Ishikawa (cell line): ENCODE results near the gene DGKA.

Experiments used
- CEBPB ChIP-seq: IDR thresholded peaks from 2 replicates; pipeline ENCODE4 v1.6.1; 2012
- CREB1 ChIP-seq: IDR thresholded peaks from 2 replicates; pipeline ENCODE4 v1.6.1; 2012; ENCODE audit warnings: low read depth
- EGR1 ChIP-seq: IDR thresholded peaks from 2 replicates; pipeline ENCODE4 v1.6.1; 2012
- EP300 ChIP-seq: IDR thresholded peaks from 2 replicates; pipeline ENCODE4 v1.6.1; 2012; ENCODE audit warnings: borderline replicate concordance
- FOXM1 ChIP-seq: IDR thresholded peaks from 2 replicates; pipeline ENCODE4 v1.6.1; 2012; ENCODE audit warnings: low read depth, borderline replicate concordance
- NFIC ChIP-seq: IDR thresholded peaks from 2 replicates; pipeline ENCODE4 v1.6.1; 2012
- RAD21 ChIP-seq: IDR thresholded peaks from 2 replicates; pipeline ENCODE4 v1.6.1; 2012; ENCODE audit warnings: low read depth
- TAF1 ChIP-seq: IDR thresholded peaks from 2 replicates; pipeline ENCODE4 v1.6.1; 2012; ENCODE audit warnings: low read depth, mild to moderate bottlenecking
- TCF12 ChIP-seq: IDR thresholded peaks from 2 replicates; pipeline ENCODE4 v1.6.1; 2012; ENCODE audit warnings: low read depth
- TEAD4 ChIP-seq: IDR thresholded peaks from 2 replicates; pipeline ENCODE4 v1.6.1; 2012
- YY1 ChIP-seq: IDR thresholded peaks from 2 replicates; pipeline ENCODE4 v1.6.1; 2012; ENCODE audit warnings: low read depth
- ZBTB7A ChIP-seq: IDR thresholded peaks from 2 replicates; pipeline ENCODE4 v1.6.1; 2012; ENCODE audit warnings: low read depth
- TF ChIP-seq, protein P1 (sequence below): IDR thresholded peaks from 2 replicates; pipeline ENCODE4 v1.6.1; 2012
- TF ChIP-seq, protein P2 (sequence below): IDR thresholded peaks from 2 replicates; pipeline ENCODE4 v1.6.1; 2012

DGKA gene

DNA sequence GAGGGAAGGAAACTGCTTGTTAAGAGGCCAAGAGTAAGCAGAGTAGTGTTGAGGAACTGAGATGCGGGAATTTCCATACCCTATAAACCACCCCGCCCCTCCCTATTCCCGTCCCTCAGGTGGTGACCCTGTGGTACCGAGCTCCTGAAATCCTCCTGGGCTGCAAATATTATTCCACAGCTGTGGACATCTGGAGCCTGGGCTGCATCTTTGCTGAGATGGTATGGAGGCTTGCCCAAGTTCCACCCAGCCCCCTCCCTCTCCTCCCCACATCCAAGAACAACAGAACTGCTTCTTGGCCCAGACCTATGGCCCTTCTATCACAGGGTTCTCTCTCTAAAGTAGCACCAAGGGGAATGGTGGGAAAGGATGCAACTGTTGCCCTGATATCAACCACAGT, 38.4 kb downstream of the DGKA start:
- TF ChIP-seq CREB1 (no peak), ZBTB7A (no peak), TCF12 (no peak), NFIC (no peak), RAD21 (no peak), TAF1 (no peak), TEAD4 (no peak), CEBPB (no peak), FOXM1 (no peak)
- TF ChIP-seq, protein P1, sequence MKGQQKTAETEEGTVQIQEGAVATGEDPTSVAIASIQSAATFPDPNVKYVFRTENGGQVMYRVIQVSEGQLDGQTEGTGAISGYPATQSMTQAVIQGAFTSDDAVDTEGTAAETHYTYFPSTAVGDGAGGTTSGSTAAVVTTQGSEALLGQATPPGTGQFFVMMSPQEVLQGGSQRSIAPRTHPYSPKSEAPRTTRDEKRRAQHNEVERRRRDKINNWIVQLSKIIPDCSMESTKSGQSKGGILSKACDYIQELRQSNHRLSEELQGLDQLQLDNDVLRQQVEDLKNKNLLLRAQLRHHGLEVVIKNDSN: no peak

DNA sequence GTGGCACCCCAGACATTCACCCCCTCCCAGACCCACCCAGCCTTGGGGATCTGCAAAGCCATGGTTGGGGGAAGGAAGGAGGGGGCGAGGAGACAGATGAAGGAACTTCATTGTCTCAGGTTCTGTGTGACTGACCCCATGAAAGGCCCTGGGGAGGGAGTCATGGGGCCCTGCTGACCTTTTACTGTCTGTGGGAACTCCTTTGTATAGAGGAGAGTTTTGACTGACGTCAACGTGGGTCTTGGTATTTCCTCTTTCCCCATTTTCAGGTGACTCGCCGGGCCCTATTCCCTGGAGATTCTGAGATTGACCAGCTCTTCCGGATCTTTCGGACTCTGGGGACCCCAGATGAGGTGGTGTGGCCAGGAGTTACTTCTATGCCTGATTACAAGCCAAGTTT, 39.8 kb downstream of the DGKA start:
- no peak for TF ChIP-seq YY1
- TF ChIP-seq, protein P2, sequence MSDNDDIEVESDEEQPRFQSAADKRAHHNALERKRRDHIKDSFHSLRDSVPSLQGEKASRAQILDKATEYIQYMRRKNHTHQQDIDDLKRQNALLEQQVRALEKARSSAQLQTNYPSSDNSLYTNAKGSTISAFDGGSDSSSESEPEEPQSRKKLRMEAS: no peak

DNA sequence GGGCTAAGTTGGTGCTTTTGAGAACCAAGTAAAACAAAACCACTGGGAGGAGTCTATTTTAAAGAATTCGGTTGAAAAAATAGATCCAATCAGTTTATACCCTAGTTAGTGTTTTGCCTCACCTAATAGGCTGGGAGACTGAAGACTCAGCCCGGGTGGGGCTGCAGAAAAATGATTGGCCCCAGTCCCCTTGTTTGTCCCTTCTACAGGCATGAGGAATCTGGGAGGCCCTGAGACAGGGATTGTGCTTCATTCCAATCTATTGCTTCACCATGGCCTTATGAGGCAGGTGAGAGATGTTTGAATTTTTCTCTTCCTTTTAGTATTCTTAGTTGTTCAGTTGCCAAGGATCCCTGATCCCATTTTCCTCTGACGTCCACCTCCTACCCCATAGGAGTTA, 41.1 kb downstream of the DGKA start:
- no peak for TF ChIP-seq CREB1
- TF ChIP-seq, protein P1: no peak
- no peak for TF ChIP-seq ZBTB7A
- peak; percentile 57; the same call in 1 of the 2 replicates for TF ChIP-seq TEAD4
- no peak for TF ChIP-seq TAF1
- no peak for TF ChIP-seq NFIC
- peak; percentile 97 for TF ChIP-seq CEBPB
- TF ChIP-seq EP300: no peak
- no peak for TF ChIP-seq RAD21
- TF ChIP-seq FOXM1: peak; percentile 87

DNA sequence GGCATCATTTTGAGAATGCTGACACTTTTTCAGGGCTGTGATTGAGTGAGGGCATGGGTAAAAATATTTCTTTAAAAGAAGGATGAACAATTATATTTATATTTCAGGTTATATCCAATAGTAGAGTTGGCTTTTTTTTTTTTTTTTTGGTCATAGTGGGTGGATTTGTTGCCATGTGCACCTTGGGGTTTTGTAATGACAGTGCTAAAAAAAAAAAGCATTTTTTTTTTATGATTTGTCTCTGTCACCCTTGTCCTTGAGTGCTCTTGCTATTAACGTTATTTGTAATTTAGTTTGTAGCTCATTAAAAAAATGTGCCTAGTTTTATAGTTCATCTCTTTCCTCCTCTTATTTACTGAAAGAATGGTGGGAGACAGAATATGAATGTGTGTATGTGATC, 41.5 kb downstream of the DGKA start:
- TF ChIP-seq NFIC (no peak), YY1 (no peak), ZBTB7A (no peak), EP300 (no peak), TEAD4 (no peak), FOXM1 (no peak), EGR1 (no peak; the same call in 1 of the 2 replicates), TCF12 (no peak), RAD21 (no peak), TAF1 (no peak), CREB1 (no peak), CEBPB (no peak)
- TF ChIP-seq, protein P1: no peak
- TF ChIP-seq, protein P2: no peak

DNA sequence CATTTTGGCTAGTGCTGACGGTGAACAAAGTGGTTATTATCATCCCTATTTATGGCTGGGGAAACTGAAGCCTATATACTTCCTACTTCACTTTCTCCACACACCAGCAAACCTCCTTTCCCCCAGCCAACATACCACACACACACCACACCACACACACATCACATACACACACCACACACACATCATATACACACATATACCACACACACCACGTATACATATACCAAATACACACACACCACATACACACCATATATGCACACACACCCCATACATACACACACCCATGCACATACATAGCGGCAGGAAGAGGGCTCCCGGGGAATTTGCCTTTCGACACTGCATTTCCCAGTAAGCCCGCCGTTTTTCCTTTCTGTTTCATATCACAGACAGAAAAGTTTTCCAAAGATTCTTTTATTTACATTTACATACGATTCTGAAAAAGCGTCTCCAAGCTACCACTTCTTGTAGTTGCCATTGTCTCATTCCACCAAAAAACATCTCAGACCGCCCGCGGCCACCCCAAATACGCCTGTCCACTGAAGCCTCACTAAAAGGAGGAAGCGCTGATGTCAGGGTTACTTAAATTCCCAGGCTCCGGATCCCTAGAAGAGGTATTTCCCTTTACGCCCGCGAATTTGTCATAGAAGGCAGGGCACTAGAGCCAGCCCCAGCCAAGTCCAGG, 42.1 kb downstream of the DGKA start:
- TF ChIP-seq TEAD4: 0 out of 2 replicates have a peak, but pooled peaks have one; percentile 34
- TF ChIP-seq EGR1: no peak

DNA sequence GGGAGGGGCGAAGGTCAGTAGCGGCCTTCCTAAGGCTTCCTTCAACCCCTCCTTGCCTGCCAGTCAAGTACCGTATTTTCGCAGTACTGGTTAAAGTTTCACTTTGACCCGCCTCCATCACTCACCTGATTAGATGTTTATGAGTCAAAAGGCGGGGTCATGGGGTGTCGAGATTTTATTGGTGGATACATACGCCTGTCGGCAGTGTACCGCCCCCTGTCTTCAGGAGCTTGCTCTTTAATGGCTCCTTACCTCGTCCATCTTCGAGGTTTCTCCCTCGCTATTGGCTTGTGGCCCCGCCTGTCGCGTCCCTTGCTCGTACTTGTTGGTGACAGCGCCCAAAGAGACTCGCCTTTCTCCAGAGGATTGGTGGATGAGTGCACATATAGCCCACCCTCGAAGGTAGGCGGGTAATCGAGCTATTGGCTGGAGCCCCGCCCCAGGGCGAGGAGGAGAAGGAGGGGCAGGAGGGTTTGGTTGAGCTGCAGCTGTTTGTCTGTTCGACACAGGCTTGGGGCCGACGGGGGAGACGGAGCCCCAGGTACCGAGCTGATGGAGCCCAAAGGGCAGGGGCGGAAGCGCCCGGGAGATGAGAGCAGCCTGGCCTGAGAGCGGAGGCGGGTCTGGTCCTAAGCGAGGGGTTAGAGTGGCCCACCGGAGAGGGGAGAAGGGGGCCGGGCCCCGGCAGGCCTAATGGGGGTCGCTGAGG, 42.8 kb downstream of the DGKA start, which contains the start of gene RAB5B:
RAB5B (plus strand) TSS at position 480 of the 709 bp plus-strand sequence. CDS start 12,883 bp downstream, outside the sequence.
- TF ChIP-seq, protein P2: peak; percentile 70
- peak; percentile 8; the same call in 1 of the 2 replicates for TF ChIP-seq FOXM1
- TF ChIP-seq EP300: 0 out of 2 replicates have a peak, but pooled peaks have one; percentile 55
- peak; percentile 94 for TF ChIP-seq TAF1
- TF ChIP-seq TCF12: peak; percentile 50; the same call in 1 of the 2 replicates
- TF ChIP-seq CEBPB: no peak
- no peak for TF ChIP-seq TEAD4
- TF ChIP-seq ZBTB7A: peak; percentile 97; the same call in 1 of the 2 replicates
- TF ChIP-seq, protein P1: peak; percentile 73
- TF ChIP-seq RAD21: no peak
- no peak for TF ChIP-seq EGR1
- TF ChIP-seq CREB1: peak; percentile 83
- TF ChIP-seq YY1: peak; percentile 55
- TF ChIP-seq NFIC: no peak; the same call in 1 of the 2 replicates

DNA sequence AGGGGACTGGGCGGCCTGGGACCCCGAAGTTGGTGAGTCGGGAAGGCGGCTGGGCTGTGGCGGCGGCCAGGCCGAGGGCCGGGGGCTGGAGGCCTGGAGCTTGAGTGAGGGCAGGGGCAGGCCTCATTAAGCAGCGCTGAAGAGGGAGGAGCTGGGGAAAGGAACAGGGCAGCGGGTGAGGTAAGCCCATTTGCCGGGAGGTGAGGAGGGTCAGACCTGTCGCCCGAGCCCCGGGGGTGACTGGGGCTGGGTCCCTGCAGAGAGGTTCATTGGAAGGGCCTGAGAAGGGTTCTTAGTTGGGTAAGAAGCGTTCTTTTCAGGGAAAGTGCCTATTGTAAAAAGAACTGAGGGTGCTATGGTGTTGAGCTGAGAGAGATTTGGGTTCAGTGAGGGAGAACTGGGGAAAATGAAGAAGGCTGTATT, 43.4 kb downstream of the DGKA start:
- TF ChIP-seq EP300 (0 out of 2 replicates have a peak, but pooled peaks have one; percentile 13), EGR1 (peak; percentile 35; the same call in 1 of the 2 replicates), CEBPB (no peak), NFIC (no peak), ZBTB7A (peak; percentile 83), CREB1 (no peak)
- TF ChIP-seq, protein P2: peak; percentile 45; the same call in 1 of the 2 replicates
